GM21786 (cell line): ENCODE measurements around the gene PLCE1.

Experiments used
- ATAC-seq: cut with Tn5 transposase; IDR thresholded peaks from one replicate; pipeline ENCODE4 v1.9.1; 2021; ENCODE audit not compliant: unreplicated experiment

Gene PLCE1

DNA sequence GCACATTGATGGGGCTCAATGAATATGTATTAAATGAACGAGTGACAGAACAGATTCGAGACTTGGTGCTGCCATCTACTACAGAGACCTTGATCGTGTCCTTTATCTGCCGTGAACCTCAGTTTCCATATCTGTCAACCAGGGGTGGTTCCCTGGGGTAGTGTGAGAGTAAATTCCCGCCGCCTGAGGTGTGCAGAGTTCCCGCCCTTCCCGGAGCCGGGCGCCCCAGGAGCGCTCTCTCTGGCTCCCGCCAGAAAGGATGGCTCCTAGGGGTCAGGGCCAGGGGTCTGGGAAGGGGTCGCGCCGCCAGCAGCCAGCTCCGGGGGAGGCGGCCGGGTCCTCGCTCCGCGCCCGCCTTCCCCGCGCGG lies 333 bp upstream of the PLCE1 start:
- no peak for ATAC-seq

DNA sequence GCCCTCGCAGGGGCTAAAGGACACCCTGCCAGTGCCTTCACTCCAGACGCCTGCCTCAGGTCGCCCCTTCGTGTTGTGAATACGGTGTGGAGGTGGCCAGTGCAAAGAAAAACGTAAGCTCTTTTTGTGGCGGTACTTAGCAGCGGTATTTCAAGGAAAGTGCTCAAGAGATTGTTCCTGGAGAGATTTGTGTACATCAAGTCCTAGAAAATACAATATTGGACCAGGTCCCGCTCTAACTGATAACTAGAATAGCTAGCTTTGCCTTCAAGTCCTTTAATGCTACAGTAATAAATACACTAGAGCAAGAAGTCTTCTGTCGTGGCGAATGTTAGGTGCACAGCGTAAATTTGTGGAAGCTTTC lies 689 bp downstream of the PLCE1 start:
- no peak for ATAC-seq

- no peak for ATAC-seq
These were observed 1.5 kb downstream of the PLCE1 start for GRCh38 chr10:93995182-93995581.

DNA sequence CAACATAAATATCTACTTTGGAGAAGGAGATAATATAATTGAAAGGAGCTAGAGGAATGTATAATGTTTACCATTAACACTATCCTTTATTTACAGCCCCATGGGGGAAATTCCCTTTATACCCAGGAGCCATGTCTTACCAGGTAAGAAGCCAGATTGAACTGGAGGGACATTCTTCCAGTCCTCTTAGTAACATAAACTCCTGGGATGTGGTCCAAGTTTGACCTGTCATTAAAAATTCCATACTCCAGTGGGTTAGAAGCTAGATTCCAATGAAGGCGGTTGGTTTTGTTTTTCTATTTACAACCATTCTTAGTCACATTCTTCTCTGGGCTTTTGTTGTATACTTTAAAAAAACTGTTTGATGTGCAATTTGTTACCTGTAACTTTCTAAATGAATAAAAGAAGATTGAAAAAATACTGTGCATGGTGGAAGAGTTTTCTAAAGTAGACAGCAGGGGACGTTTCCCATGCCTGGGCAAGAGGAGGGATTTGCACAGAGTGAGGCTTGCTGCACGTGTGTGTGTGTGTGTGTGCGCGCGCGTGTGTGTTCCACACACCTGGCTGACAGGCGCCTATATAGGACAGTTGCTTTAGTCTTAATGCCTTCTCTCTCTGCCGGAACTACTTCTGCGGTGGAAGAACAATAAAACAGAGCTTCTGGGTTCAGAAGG lies 2.0 kb downstream of the PLCE1 start:
- no peak for ATAC-seq

- ATAC-seq = no peak
These were observed 2.8 kb downstream of the PLCE1 start for GRCh38 chr10:93996551-93996950.

DNA sequence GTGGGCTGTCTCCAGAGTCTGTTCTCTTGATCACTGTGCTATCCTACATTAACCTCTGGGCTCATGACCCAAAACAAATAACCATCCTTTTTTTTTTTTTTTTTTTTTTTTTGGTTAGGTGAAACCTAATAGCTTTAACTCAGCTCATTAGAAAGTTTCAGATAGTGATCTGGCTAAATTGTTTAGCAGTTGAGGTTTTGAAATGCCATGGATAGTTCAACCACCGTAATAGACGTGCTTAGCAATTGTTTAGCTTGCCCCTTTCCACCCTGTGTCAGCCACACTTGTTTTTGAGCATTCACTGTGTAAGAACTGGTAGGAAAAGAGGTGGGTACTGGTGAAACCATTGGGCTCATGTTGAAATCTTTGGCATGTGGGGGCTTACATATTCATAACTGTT lies 3.8 kb downstream of the PLCE1 start:
- ATAC-seq = no peak

DNA sequence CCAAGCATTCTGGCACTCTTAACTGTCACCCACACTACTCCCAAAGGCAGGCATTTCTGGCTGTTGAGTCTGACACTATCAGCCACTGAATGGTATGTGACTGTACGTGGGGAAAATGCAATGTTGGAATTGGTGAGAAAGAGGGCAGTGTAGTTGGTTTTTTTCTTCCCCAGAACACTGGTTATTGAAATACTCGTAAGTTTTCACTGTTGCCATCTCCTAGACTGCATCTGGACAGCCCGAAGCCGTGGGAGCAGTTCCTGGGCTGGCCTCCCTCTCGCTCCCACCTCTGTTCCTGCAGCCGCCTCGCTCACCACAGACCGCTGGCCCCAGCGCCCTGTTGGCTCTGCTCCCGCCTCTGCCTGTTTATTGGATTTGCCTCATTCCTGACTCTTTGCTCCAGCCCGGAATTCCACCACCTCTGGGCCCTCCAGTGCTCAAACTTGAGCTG lies 5.7 kb downstream of the PLCE1 start:
- no peak for ATAC-seq

DNA sequence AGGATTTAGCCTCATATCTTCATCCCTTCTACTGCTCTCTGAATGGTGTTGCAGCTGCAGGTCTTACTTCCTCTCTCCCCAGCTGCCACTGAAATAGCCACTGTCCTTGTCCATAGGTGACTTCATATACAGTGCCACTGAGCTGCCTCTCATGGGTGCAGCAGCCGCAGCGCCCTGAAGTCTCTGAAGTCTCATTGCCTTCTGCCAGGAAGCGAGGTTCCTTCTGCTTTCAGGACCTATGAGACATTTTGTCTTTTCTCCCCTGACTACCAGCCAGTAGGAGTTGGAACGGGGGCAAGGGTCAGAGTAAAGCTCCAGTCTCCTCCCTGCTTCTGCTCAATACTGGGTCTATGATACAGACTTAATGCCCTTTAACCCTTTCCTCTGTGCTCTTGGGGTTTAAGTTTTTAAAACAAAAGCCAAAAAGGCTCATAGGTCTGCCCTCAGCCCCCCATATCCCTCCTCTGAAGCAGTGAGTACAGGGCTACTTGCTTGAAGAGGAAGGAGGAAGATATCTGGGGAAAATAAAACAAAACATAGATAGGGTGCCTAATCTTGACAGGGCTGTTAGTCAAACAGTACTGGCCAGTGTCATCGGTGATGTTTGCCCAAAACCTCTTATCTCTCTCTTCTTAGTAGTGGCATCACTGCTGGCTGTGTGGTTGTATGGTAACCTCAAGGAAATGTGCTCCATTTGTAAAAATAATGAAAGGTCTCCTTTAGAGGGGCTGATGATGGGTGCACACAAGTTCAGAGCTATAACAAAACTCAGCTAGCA lies 7.1 kb downstream of the PLCE1 start:
- no peak for ATAC-seq

GRCh38 chr10:94001416-94001810 lies 7.7 kb downstream of the PLCE1 start:
- no peak for ATAC-seq

DNA sequence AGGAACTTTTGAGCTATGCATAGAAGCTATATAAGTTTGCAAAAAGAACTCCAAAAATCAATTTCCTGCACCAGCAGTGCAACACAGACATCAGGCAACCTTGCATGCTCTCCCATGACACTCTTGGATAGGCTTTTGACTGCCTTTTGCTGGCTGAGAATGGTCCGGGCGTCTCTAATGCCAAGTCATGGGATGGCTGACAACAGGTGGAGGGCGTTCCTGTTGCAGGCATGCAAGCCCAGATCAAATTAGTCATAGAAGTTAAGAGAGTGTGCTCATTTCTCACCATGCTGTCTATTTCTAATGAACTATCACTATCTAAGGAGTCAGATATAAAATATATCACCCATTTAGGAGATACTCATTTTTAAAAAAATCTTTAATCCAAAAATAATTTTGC lies 8.4 kb downstream of the PLCE1 start:
- ATAC-seq = no peak

DNA sequence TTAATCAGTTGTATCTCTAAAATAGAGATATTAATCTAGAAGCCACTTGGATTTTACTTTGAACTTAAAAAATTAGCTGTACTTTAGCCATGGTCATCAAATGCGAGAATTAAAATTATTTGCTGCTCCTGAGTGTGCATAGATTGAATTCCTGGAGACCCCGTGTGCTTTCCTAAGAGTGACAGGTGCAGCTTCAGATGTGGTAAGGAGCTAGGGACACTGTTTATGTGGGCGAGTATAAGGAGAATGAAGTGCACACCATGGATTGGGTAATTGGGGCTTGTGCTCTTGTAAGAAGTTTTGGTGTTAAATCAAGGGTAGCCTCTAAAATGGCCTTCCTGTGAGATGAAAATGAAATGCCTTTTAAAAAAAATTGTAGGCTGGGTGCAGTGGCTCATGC lies 9.8 kb downstream of the PLCE1 start:
- ATAC-seq = no peak

DNA sequence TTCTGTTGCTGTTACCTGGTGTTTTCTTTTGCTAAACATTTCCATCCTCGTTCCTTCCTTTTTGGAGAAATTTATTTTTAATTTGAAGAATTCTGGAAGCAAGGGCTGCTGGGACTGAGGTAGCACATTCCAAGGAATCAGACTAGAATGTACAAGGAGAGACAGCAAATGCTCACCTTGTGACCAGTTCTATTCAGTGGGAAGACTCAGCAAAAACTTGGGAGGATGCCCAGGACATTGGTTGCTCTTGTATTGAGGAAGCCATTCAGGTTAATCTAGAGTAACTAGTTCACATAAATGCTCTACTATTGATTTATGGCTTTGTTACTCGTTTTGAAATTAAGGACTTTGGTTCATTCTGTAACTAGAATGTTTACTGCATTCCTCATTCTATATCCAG lies 11.3 kb downstream of the PLCE1 start:
- ATAC-seq = no peak

GRCh38 chr10:94006591-94007550 lies 13.1 kb downstream of the PLCE1 start:
- ATAC-seq = no peak

DNA sequence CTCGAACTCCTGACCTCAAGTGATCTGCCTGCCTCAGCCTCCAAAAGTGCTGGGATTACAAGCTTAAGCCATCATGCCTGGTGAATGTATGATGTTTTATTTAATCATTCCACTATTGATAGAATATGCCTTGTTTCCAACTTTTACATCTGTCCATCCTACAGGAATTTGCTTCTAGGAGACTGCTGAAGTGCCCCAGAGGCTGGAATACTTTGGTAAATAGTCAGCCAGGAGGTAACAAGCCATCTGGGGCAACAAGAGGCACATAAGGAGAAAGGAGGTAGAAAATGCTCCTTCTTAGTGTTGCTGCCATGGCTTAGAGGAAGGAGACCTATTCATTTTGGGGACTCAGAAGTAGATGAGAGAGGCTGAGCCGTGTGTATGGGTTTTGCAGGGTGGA lies 14.8 kb downstream of the PLCE1 start:
- ATAC-seq = no peak

GRCh38 chr10:94010116-94010515 lies 16.4 kb downstream of the PLCE1 start:
- ATAC-seq = no peak

- ATAC-seq = no peak
These were observed 17.2 kb downstream of the PLCE1 start for GRCh38 chr10:94010886-94011285.

- no peak for ATAC-seq
These were observed 17.6 kb downstream of the PLCE1 start for GRCh38 chr10:94011296-94011695.

DNA sequence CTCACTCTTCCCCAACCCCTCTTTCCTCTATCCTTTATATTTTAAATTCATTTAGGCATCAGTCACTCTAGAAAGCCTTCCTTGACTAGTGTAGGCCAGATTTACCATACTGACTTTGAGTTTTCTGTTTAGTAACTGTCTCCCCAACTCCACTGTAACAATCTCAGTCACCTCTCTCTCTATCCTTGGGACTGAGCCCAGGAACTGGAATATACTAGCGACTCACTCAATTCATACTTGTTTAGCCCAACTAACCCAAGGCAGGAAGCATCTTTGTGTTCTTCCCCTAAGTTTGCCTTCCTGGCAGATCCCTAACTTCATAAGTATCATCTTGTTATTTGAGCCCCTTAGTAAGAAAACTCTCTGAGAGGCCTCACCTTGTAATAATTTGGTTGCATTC lies 19.1 kb downstream of the PLCE1 start:
- ATAC-seq = no peak

GRCh38 chr10:94013331-94013760 lies 19.6 kb downstream of the PLCE1 start:
- ATAC-seq = no peak

GRCh38 chr10:94014304-94014703 lies 20.6 kb downstream of the PLCE1 start:
- no peak for ATAC-seq
